ENCODE measurements around the gene GJB1.
"Not testable (repeated sequence)": the region's sequence is repeated elsewhere in the genome, so short reads cannot be mapped to it uniquely, and the experiment has no call there.

GJB1 gene

GRCh38 chrX:71222929-71223328 is at the start of gene GJB1:
Gene GJB1, plus strand, starts transcription at chrX:71223224. Its CDS starts 484 bp downstream, at chrX:71223708.
- DNase-seq = no peak

GRCh38 chrX:71173440-71173839 is 49.6 kb upstream of the GJB1 start:
- no peak for DNase-seq

GRCh38 chrX:71174795-71175194 is 48.2 kb upstream of the GJB1 start:
- no peak for DNase-seq

GRCh38 chrX:71175531-71175930 is 47.5 kb upstream of the GJB1 start:
- DNase-seq = no peak

- DNase-seq = no peak
These were observed 45.7 kb upstream of the GJB1 start for GRCh38 chrX:71177327-71177726.

GRCh38 chrX:71178908-71179307 is 44.1 kb upstream of the GJB1 start:
- DNase-seq = peak; percentile 47

GRCh38 chrX:71180579-71181265 is 42.3 kb upstream of the GJB1 start:
- not testable (repeated sequence) for DNase-seq

GRCh38 chrX:71181558-71181909 is 41.5 kb upstream of the GJB1 start:
- peak; percentile 51 for DNase-seq

GRCh38 chrX:71181910-71182799 is 40.9 kb upstream of the GJB1 start:
- peak; percentile 95 for DNase-seq

GRCh38 chrX:71182871-71183270 is 40.2 kb upstream of the GJB1 start:
- no peak for DNase-seq

GRCh38 chrX:71183341-71183740 is 39.7 kb upstream of the GJB1 start:
- DNase-seq = no peak

GRCh38 chrX:71184092-71184491 is 38.9 kb upstream of the GJB1 start:
- DNase-seq = no peak

- DNase-seq = no peak
These were observed 38.1 kb upstream of the GJB1 start for GRCh38 chrX:71184803-71185495.

- no peak for DNase-seq
These were observed 31.8 kb upstream of the GJB1 start for GRCh38 chrX:71191248-71191647.

GRCh38 chrX:71195964-71196649 is 26.9 kb upstream of the GJB1 start:
- DNase-seq = peak; percentile 32

GRCh38 chrX:71198066-71198465 is 25.0 kb upstream of the GJB1 start:
- peak; percentile 85 for DNase-seq

- DNase-seq = no peak
These were observed 23.6 kb upstream of the GJB1 start for GRCh38 chrX:71199252-71200008.

GRCh38 chrX:71210816-71211215 is 12.2 kb upstream of the GJB1 start:
- no peak for DNase-seq

GRCh38 chrX:71212536-71212935 is 10.5 kb upstream of the GJB1 start:
- no peak for DNase-seq

GRCh38 chrX:71214152-71214551 is 8.9 kb upstream of the GJB1 start:
- no peak for DNase-seq

- DNase-seq = no peak
These were observed 8.3 kb upstream of the GJB1 start for GRCh38 chrX:71214604-71215337.
